Panc1 (cell line): ENCODE results near the gene ROBO1. TPM values are rescaled to one million over a fixed set of nuclear protein-coding genes. Genes with fewer than 3 reads are reported as not detected.

Experiments used
- ATAC-seq: fragments of 200-7000 bp; cut with Tn5 transposase; 2 replicates; pipeline ENCODE4 v1.9.1; 2020; ENCODE audit warnings: mild to moderate bottlenecking, moderate library complexity
- BruUV-seq: library from RNA; stranded (reverse); fragments of 400-500 nt; replicated peaks from 2 replicates; lab custom pipeline; 2021; lab: Mats Ljungman, UMichigan
- CTCF ChIA-PET: fragments of 300-600 bp; sonication (Branson Sonifier 250); formaldehyde crosslinking; loops from one replicate; lab custom pipeline; 2022; ENCODE audit warnings: antibody characterized with exemption; lab: Charles Lee
- POLR2A ChIA-PET: fragments of 300-600 bp; sonication (Branson Sonifier 250); formaldehyde crosslinking; loops from one replicate; lab custom pipeline; 2022; ENCODE audit warnings: antibody characterized with exemption; lab: Charles Lee
- DNase-seq: peaks from one replicate; pipeline ENCODE4 v3.0.0-alpha.2; 2010; ENCODE audit warnings: low read depth, low spot score
- H3K27ac ChIP-seq: 2 replicates; pipeline ENCODE4 v1.5.1; 2011; ENCODE audit warnings: mild to moderate bottlenecking, low read length, inconsistent platforms
- H3K27me3 ChIP-seq: fragments of 200-500 bp; sonication (Bioruptor generic); 2 replicates; pipeline ENCODE4 v1.6.0; 2014; ENCODE audit warnings: low read length, inconsistent platforms; ENCODE audit not compliant: control insufficient read depth, insufficient read depth
- H3K36me3 ChIP-seq: fragments of 200-500 bp; sonication (Bioruptor generic); 2 replicates; pipeline ENCODE4 v1.5.1; 2014; ENCODE audit warnings: inconsistent platforms, mild to moderate bottlenecking, low read length, moderate library complexity; ENCODE audit not compliant: control insufficient read depth, insufficient read depth
- H3K4me1 ChIP-seq: 2 replicates; pipeline ENCODE4 v1.5.1; 2011; ENCODE audit warnings: inconsistent platforms, mild to moderate bottlenecking, low read length, moderate library complexity; ENCODE audit not compliant: control insufficient read depth, insufficient read depth
- H3K4me3 ChIP-seq, 2 experiments: 2 replicates each; pipeline ENCODE4 v1.5.1; 2011 to 2012; ENCODE audit warnings: low read depth in 2 of 2, low read length in 2 of 2, mild to moderate bottlenecking in 2 of 2, inconsistent platforms in 1 of 2, moderate library complexity in 1 of 2
- H3K9me3 ChIP-seq: fragments of 200-500 bp; sonication (Bioruptor generic); 2 replicates; pipeline ENCODE4 v1.5.1; 2014; ENCODE audit warnings: low read depth, mild to moderate bottlenecking, inconsistent platforms, low read length, moderate library complexity; ENCODE audit not compliant: control insufficient read depth, insufficient read depth
- CTCF ChIP-seq: fragments of 450-650 bp; IDR thresholded peaks from 2 replicates; pipeline ENCODE4 v1.5.1; 2017; ENCODE audit warnings: mild to moderate bottlenecking
- POLR2AphosphoS5 ChIP-seq: IDR thresholded peaks from 2 replicates; pipeline ENCODE4 v1.6.1; 2012; ENCODE audit warnings: mild to moderate bottlenecking, low read depth, low read length, moderate library complexity
- REST ChIP-seq, 2 experiments: IDR thresholded peaks; 2 replicates each; pipeline ENCODE4 v1.6.1; 2011 to 2012; ENCODE audit warnings: low read depth in 2 of 2, control low read depth in 1 of 2, low read length in 1 of 2, mild to moderate bottlenecking in 1 of 2, moderate library complexity in 1 of 2; ENCODE audit not compliant: insufficient read depth in 1 of 2
- SIN3A ChIP-seq: IDR thresholded peaks from 2 replicates; pipeline ENCODE4 v1.6.1; 2012; ENCODE audit warnings: low read depth, mild to moderate bottlenecking, low read length, moderate library complexity, borderline replicate concordance; ENCODE audit not compliant: insufficient read depth
- TCF7L2 ChIP-seq: IDR thresholded peaks from 2 replicates; pipeline ENCODE4 v1.6.1; 2011; ENCODE audit warnings: mild to moderate bottlenecking, low read depth, low read length, inconsistent platforms
- in situ Hi-C: cut with HindIII; loops from 2 replicates; pipeline ENCODE4 v1.10.0; 2016; ENCODE audit warnings: low sequenced_read_pairs, low pct_unique_long_range_greater_than_20kb
- intact Hi-C: fragments of 100-400 bp; cut with micrococcal nuclease; formaldehyde crosslinking; loops from one replicate; pipeline ENCODE4 v1.10.0; 2022; ENCODE audit not compliant: unreplicated experiment
- total RNA-seq: library from RNA; stranded (reverse); gene quantifications from one replicate; pipeline ENCODE4 v1.2.1, GENCODE V29; 2021; ENCODE audit not compliant: unreplicated experiment

ROBO1 gene
- total RNA-seq, 1 experiment from 2014 or later = 61.6 TPM

- no peak overlapping the region for H3K4me3 ChIP-seq
- ATAC-seq = no peak
- no peak for DNase-seq
- no TSS peak for BruUV-seq
- TF ChIP-seq TCF7L2 (no peak), SIN3A (no peak), POLR2AphosphoS5 (no peak), REST (IDR thresholded peaks at IDR 0.05; ENCODE audit: insufficient read depth in 1 of 2, low read depth in 2 of 2, low read length in 1 of 2) (no peak), CTCF (no peak)
- ChIA-PET CTCF (no interaction called here), POLR2A (no interaction called here)
- no peaks in the 10 kb centered on the region for H3K9me3 ChIP-seq
- no peaks in the 10 kb centered on the region for H3K36me3 ChIP-seq
- in situ Hi-C loops (no loop called here), intact Hi-C loops (no loop called here)
- no peaks in the 10 kb centered on the region for H3K27me3 ChIP-seq
- H3K27ac ChIP-seq = no peak overlapping the region
- H3K4me1 ChIP-seq = peaks cover 4% of the 10 kb centered on the region; the same call in 1 of the 2 replicates
Measured at GRCh38 chr3:78749056-78749455, 1018.7 kb downstream of the ROBO1 start.

GRCh38 chr3:78745847-78746246 is 1022.0 kb downstream of the ROBO1 start:
- Histone ChIP-seq H3K27ac (no peak overlapping the region), H3K27me3 (no peaks in the 10 kb centered on the region), H3K4me1 (no peaks in the 10 kb centered on the region), H3K4me3 (no peak overlapping the region), H3K9me3 (no peaks in the 10 kb centered on the region), H3K36me3 (no peaks in the 10 kb centered on the region)
- DNase-seq (no peak), ATAC-seq (no peak)
- ChIA-PET POLR2A (no interaction called here), CTCF (no interaction called here)
- no TSS peak for BruUV-seq
- intact Hi-C loops (no loop called here), in situ Hi-C loops (no loop called here)
- TF ChIP-seq SIN3A (no peak), POLR2AphosphoS5 (no peak), REST (IDR thresholded peaks at IDR 0.05; ENCODE audit: insufficient read depth in 1 of 2, low read depth in 2 of 2, low read length in 1 of 2) (no peak), TCF7L2 (no peak), CTCF (no peak)
